ENCODE data around the gene MYH7.

DNA sequence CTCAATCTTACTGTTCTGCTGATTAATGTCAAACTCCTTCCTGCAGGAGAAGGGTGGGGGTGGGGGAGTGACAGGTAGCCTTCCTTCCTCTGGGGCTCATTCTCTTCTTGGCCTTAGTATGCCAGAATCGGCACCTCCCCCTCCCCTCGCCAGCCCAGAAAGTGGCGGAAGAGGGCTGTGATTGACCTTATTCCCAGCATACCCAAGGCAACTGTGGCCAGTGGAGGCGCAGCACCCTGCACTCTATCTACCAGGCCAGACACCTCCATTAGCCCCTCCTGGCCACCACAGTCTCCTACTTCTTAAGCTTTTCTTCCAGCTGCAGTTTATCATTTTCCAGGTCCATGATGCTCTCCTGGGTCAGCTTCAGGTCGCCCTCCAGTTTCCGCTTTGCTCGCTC, 42.8 kb downstream of the MYH7 start:
- TF ChIP-seq RAD21 (IDR thresholded peaks at IDR 0.05) (no peak), CTCF (IDR thresholded peaks at IDR 0.05; ENCODE audit: low read depth, low read length, missing input control) (no peak), SP1 (IDR thresholded peaks at IDR 0.05) (no peak), JUND (IDR thresholded peaks at IDR 0.05) (no peak), REST (IDR thresholded peaks at IDR 0.05) (no peak)
- TF ChIP-seq, protein P1, sequence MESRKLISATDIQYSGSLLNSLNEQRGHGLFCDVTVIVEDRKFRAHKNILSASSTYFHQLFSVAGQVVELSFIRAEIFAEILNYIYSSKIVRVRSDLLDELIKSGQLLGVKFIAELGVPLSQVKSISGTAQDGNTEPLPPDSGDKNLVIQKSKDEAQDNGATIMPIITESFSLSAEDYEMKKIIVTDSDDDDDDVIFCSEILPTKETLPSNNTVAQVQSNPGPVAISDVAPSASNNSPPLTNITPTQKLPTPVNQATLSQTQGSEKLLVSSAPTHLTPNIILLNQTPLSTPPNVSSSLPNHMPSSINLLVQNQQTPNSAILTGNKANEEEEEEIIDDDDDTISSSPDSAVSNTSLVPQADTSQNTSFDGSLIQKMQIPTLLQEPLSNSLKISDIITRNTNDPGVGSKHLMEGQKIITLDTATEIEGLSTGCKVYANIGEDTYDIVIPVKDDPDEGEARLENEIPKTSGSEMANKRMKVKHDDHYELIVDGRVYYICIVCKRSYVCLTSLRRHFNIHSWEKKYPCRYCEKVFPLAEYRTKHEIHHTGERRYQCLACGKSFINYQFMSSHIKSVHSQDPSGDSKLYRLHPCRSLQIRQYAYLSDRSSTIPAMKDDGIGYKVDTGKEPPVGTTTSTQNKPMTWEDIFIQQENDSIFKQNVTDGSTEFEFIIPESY (IDR thresholded peaks at IDR 0.05) = no peak
